Measurements from ENCODE around the gene MTSS2.
A peak's percentile ranks its signal among the peaks of the same experiment; 100 is the strongest.
"Not testable (repeated sequence)": the region's sequence is repeated elsewhere in the genome, so short reads cannot be mapped to it uniquely, and the experiment has no call there.

MTSS2 gene

GRCh38 chr16:70653406-70653805, 32.4 kb downstream of the MTSS2 start:
- Mint-ChIP-seq H3K9me3 (no peaks in the 10 kb centered on the region), H3K36me3 (ENCODE audit: insufficient read depth) (peaks cover 2% of the 10 kb centered on the region), H3K27ac (ENCODE audit: low read depth) (no peak overlapping the region), H3K27me3 (no peaks in the 10 kb centered on the region), H3K4me3 (no peak overlapping the region), H3K4me1 (peaks cover 6% of the 10 kb centered on the region)
- no peak for DNase-seq (ENCODE audit: low spot score in 2 of 2)
- ATAC-seq (replicated peaks; ENCODE audit: extremely low read depth, poor library complexity, severe bottlenecking) = no peak

- Mint-ChIP-seq H3K36me3 (ENCODE audit: insufficient read depth) (peaks cover 2% of the 10 kb centered on the region), H3K4me1 (peaks cover 6% of the 10 kb centered on the region), H3K27me3 (no peaks in the 10 kb centered on the region), H3K9me3 (no peaks in the 10 kb centered on the region), H3K27ac (ENCODE audit: low read depth) (no peak overlapping the region), H3K4me3 (no peak overlapping the region)
- ATAC-seq (replicated peaks; ENCODE audit: extremely low read depth, poor library complexity, severe bottlenecking) (no peak), DNase-seq (ENCODE audit: low spot score in 2 of 2) (no peak)
Measured at GRCh38 chr16:70652322-70652721, 33.5 kb downstream of the MTSS2 start.

- DNase-seq (ENCODE audit: low spot score in 2 of 2) (no peak), ATAC-seq (replicated peaks; ENCODE audit: extremely low read depth, poor library complexity, severe bottlenecking) (no peak)
- Mint-ChIP-seq H3K4me3 (no peak overlapping the region), H3K27me3 (no peaks in the 10 kb centered on the region), H3K36me3 (ENCODE audit: insufficient read depth) (peaks cover 4% of the 10 kb centered on the region), H3K4me1 (peaks cover 6% of the 10 kb centered on the region), H3K27ac (ENCODE audit: low read depth) (no peak overlapping the region), H3K9me3 (no peaks in the 10 kb centered on the region)
Measured at GRCh38 chr16:70651524-70651923, 34.3 kb downstream of the MTSS2 start.

GRCh38 chr16:70650216-70650615, 35.6 kb downstream of the MTSS2 start:
- Mint-ChIP-seq H3K4me3 (no peak overlapping the region), H3K27me3 (no peaks in the 10 kb centered on the region), H3K4me1 (peaks cover 6% of the 10 kb centered on the region)

GRCh38 chr16:70649300-70649699, 36.6 kb downstream of the MTSS2 start:
- Mint-ChIP-seq H3K4me3 (no peak overlapping the region), H3K4me1 (peaks cover 6% of the 10 kb centered on the region), H3K27me3 (no peaks in the 10 kb centered on the region), H3K36me3 (ENCODE audit: insufficient read depth) (peaks cover 4% of the 10 kb centered on the region), H3K27ac (ENCODE audit: low read depth) (no peak overlapping the region), H3K9me3 (no peaks in the 10 kb centered on the region)
- DNase-seq (ENCODE audit: low spot score in 2 of 2) (no peak), ATAC-seq (replicated peaks; ENCODE audit: extremely low read depth, poor library complexity, severe bottlenecking) (no peak)

More at GRCh38 chr16:70650216-70650615, 35.6 kb downstream of the MTSS2 start:
- DNase-seq (ENCODE audit: low spot score in 2 of 2) (no peak), ATAC-seq (replicated peaks; ENCODE audit: extremely low read depth, poor library complexity, severe bottlenecking) (no peak)
- Mint-ChIP-seq H3K9me3 (no peaks in the 10 kb centered on the region), H3K27ac (ENCODE audit: low read depth) (no peak overlapping the region), H3K36me3 (ENCODE audit: insufficient read depth) (peaks cover 4% of the 10 kb centered on the region)

GRCh38 chr16:70648606-70649005, 37.2 kb downstream of the MTSS2 start:
- H3K27ac Mint-ChIP-seq (ENCODE audit: low read depth) = no peak overlapping the region
- no peaks in the 10 kb centered on the region for H3K9me3 Mint-ChIP-seq
- H3K4me1 Mint-ChIP-seq = peaks cover under 1% of the 10 kb centered on the region
- ATAC-seq (replicated peaks; ENCODE audit: extremely low read depth, poor library complexity, severe bottlenecking) = no peak
- peaks cover 4% of the 10 kb centered on the region for H3K36me3 Mint-ChIP-seq (ENCODE audit: insufficient read depth)
- H3K4me3 Mint-ChIP-seq = no peak overlapping the region
- no peaks in the 10 kb centered on the region for H3K27me3 Mint-ChIP-seq
- no peak for DNase-seq (ENCODE audit: low spot score in 2 of 2)

GRCh38 chr16:70647441-70648359, 38.2 kb downstream of the MTSS2 start:
- Mint-ChIP-seq H3K36me3 (ENCODE audit: insufficient read depth) (peaks cover 4% of the 10 kb centered on the region), H3K27ac (ENCODE audit: low read depth) (peak overlapping the region; percentile 16), H3K27me3 (peaks cover 3% of the 10 kb centered on the region), H3K9me3 (no peaks in the 10 kb centered on the region), H3K4me1 (no peaks in the 10 kb centered on the region), H3K4me3 (no peak overlapping the region)
- ATAC-seq (replicated peaks; ENCODE audit: extremely low read depth, poor library complexity, severe bottlenecking) = no peak
- no peak for DNase-seq (ENCODE audit: low spot score in 2 of 2)

GRCh38 chr16:70646260-70647241, 39.3 kb downstream of the MTSS2 start, which contains the start of gene IL34:
Gene IL34 (plus strand): TSS chr16:70646559. CDS start chr16:70646948, 389 bp downstream.
- Mint-ChIP-seq H3K27ac (ENCODE audit: low read depth) (no peak within 1 kb of the TSS), H3K36me3 (ENCODE audit: insufficient read depth) (peaks cover 3% of the 10 kb centered on the region), H3K9me3 (no peaks in the 10 kb centered on the region), H3K27me3 (peaks cover 11% of the 10 kb centered on the region), H3K4me1 (no peaks in the 10 kb centered on the region), H3K4me3 (no peak within 1 kb of the TSS)
- ATAC-seq (replicated peaks; ENCODE audit: extremely low read depth, poor library complexity, severe bottlenecking) (no peak), DNase-seq (ENCODE audit: low spot score in 2 of 2) (no peak)

- DNase-seq (ENCODE audit: low spot score in 2 of 2) = no peak
- Mint-ChIP-seq H3K4me3 (no peak overlapping the region), H3K9me3 (no peaks in the 10 kb centered on the region), H3K27me3 (peaks cover 11% of the 10 kb centered on the region), H3K36me3 (ENCODE audit: insufficient read depth) (peaks cover 2% of the 10 kb centered on the region), H3K27ac (ENCODE audit: low read depth) (no peak overlapping the region), H3K4me1 (no peaks in the 10 kb centered on the region)
- ATAC-seq (replicated peaks; ENCODE audit: extremely low read depth, poor library complexity, severe bottlenecking) = no peak
Measured at GRCh38 chr16:70644763-70645597, 40.9 kb downstream of the MTSS2 start.

- not testable (repeated sequence) for H3K4me1 Mint-ChIP-seq; H3K27ac Mint-ChIP-seq (ENCODE audit: low read depth); DNase-seq (ENCODE audit: low spot score in 2 of 2); H3K36me3 Mint-ChIP-seq (ENCODE audit: insufficient read depth); H3K9me3 Mint-ChIP-seq; ATAC-seq (replicated peaks; ENCODE audit: extremely low read depth, poor library complexity, severe bottlenecking); H3K4me3 Mint-ChIP-seq
- peaks cover 11% of the 10 kb centered on the region for H3K27me3 Mint-ChIP-seq
Measured at GRCh38 chr16:70643264-70643663, 42.6 kb downstream of the MTSS2 start.

GRCh38 chr16:70642633-70643032, 43.2 kb downstream of the MTSS2 start:
- DNase-seq (ENCODE audit: low spot score in 2 of 2) (no peak), ATAC-seq (replicated peaks; ENCODE audit: extremely low read depth, poor library complexity, severe bottlenecking) (no peak)
- H3K4me3 Mint-ChIP-seq = no peak overlapping the region
- no peak overlapping the region for H3K27ac Mint-ChIP-seq (ENCODE audit: low read depth)
- peaks cover 11% of the 10 kb centered on the region for H3K27me3 Mint-ChIP-seq
- H3K36me3 Mint-ChIP-seq (ENCODE audit: insufficient read depth) = peaks cover 2% of the 10 kb centered on the region
- no peaks in the 10 kb centered on the region for H3K4me1 Mint-ChIP-seq
- H3K9me3 Mint-ChIP-seq = no peaks in the 10 kb centered on the region
